SK-N-SH (cell line): ENCODE results near the gene SLC6A17. TPM values are rescaled to one million over a fixed set of nuclear protein-coding genes. Genes with fewer than 3 reads are reported as not detected.

Experiments
- CTCF ChIA-PET: fragments of 300-600, 350-600 bp; formaldehyde crosslinking; extraction: SDS; loops from one replicate; lab custom pipeline; 2021; lab: Yijun Ruan, JAX
- POLR2A ChIA-PET: fragments of 350-600 bp; sonication (Branson Sonifier 250); formaldehyde crosslinking; extraction: SDS; loops from one replicate; lab custom pipeline; 2020; ENCODE audit warnings: antibody characterized with exemption, inconsistent platforms; lab: Yijun Ruan, JAX
- DNase-seq: peaks from one replicate; pipeline ENCODE4 v3.0.0; 2012
- H2AFZ ChIP-seq: fragments of 200-600 bp; sonication (generic); 2 replicates; pipeline ENCODE4 v1.8.1; 2016; ENCODE audit warnings: antibody characterized with exemption, mild to moderate bottlenecking, low read depth
- H3F3A ChIP-seq: fragments of 200-600 bp; sonication (generic); replicated peaks from 2 replicates; pipeline ENCODE3; 2016; ENCODE audit warnings: antibody characterized with exemption, mild to moderate bottlenecking; ENCODE audit not compliant: insufficient read depth
- H3K27ac ChIP-seq, 2 experiments: fragments of 200-500 bp in 1 of 2; fragments of 200-600 bp in 1 of 2; sonication (Bioruptor generic) in 1 of 2; sonication (generic), shearing (Covaris generic) in 1 of 2; 2 replicates each; pipeline versions ENCODE4 v1.5.1 to v1.6.1; 2014 to 2016; ENCODE audit warnings: low read depth in 2 of 2, inconsistent platforms in 1 of 2, low read length in 1 of 2, mild to moderate bottlenecking in 1 of 2, mixed read lengths in 1 of 2
- H3K27me3 ChIP-seq: fragments of 200-600 bp; sonication (generic), shearing (Covaris generic); 2 replicates; pipeline ENCODE4 v1.6.1; 2016; ENCODE audit warnings: mixed run types; ENCODE audit not compliant: insufficient read depth
- H3K36me3 ChIP-seq, 2 experiments: fragments of 200-500 bp in 1 of 2; fragments of 200-600 bp in 1 of 2; sonication (Bioruptor generic) in 1 of 2; sonication (generic) in 1 of 2; replicated peaks in 1 of 2; 2 replicates each; pipeline versions ENCODE3 to v1.5.1; 2014 to 2016; ENCODE audit warnings: low read length in 1 of 2, mild to moderate bottlenecking in 1 of 2; ENCODE audit not compliant: insufficient read depth in 2 of 2, control insufficient read depth in 1 of 2
- H3K4me1 ChIP-seq, 2 experiments: fragments of 200-500 bp in 1 of 2; fragments of 200-600 bp in 1 of 2; sonication (Bioruptor generic) in 1 of 2; sonication (generic), shearing (Covaris generic) in 1 of 2; 2 replicates each; pipeline versions ENCODE4 v1.5.1 to v1.6.1; 2014 to 2016; ENCODE audit warnings: low read depth in 1 of 2, low read length in 1 of 2, mixed run types in 1 of 2; ENCODE audit not compliant: insufficient read depth in 2 of 2, control insufficient read depth in 1 of 2
- H3K4me2 ChIP-seq: fragments of 200-600 bp; sonication (generic), shearing (Covaris generic); 2 replicates; pipeline ENCODE4 v1.6.1; 2017; ENCODE audit warnings: mixed run types
- H3K4me3 ChIP-seq, 2 experiments: fragments of 200-500 bp in 1 of 2; fragments of 200-600 bp in 1 of 2; sonication (Bioruptor generic) in 1 of 2; sonication (generic), shearing (Covaris generic) in 1 of 2; 2 replicates each; pipeline versions ENCODE4 v1.5.1 to v1.8.1; 2014 to 2016; ENCODE audit warnings: low read depth in 2 of 2, inconsistent platforms in 1 of 2, low read length in 1 of 2, mild to moderate bottlenecking in 1 of 2, mixed read lengths in 1 of 2, moderate library complexity in 1 of 2
- H3K79me2 ChIP-seq: fragments of 200-600 bp; sonication (generic); 2 replicates; pipeline ENCODE4 v1.8.1; 2017; ENCODE audit warnings: mild to moderate bottlenecking; ENCODE audit not compliant: insufficient read depth
- H3K9ac ChIP-seq: fragments of 200-600 bp; sonication (generic); 2 replicates; pipeline ENCODE4 v1.6.1; 2017; ENCODE audit warnings: mixed run types
- H3K9me2 ChIP-seq: fragments of 200-600 bp; sonication (generic); 2 replicates; pipeline ENCODE4 v1.6.1; 2017; ENCODE audit warnings: mixed run types
- H3K9me3 ChIP-seq: fragments of 200-600 bp; sonication (generic); 2 replicates; pipeline ENCODE4 v1.6.1; 2017; ENCODE audit warnings: mixed run types, mild to moderate bottlenecking, moderate library complexity
- H4K20me1 ChIP-seq: fragments of 200-600 bp; sonication (generic); 2 replicates; pipeline ENCODE4 v1.6.1; 2017; ENCODE audit warnings: mild to moderate bottlenecking, mixed run types; ENCODE audit not compliant: insufficient read depth
- CHD2 ChIP-seq: fragments of 150-350 bp; IDR thresholded peaks from 2 replicates; pipeline ENCODE4 v1.6.1; 2018; ENCODE audit warnings: low read length; ENCODE audit not compliant: partially characterized antibody
- EP300 ChIP-seq, 2 experiments: IDR thresholded peaks; 2 replicates each; pipeline versions ENCODE4 v1.4.0 to v1.6.1; 2012; ENCODE audit warnings: borderline replicate concordance in 1 of 2, low read depth in 1 of 2, low read length in 1 of 2
- EZH2phosphoT487 ChIP-seq: fragments of 200-600 bp; sonication (generic); IDR thresholded peaks from 2 replicates; pipeline ENCODE4 v1.6.1; 2017; ENCODE audit warnings: low read depth, mixed run types, mild to moderate bottlenecking, antibody characterized with exemption, moderate library complexity, borderline replicate concordance
- FOXJ3 ChIP-seq: sonication (generic); formaldehyde crosslinking; IDR thresholded peaks from 2 replicates; pipeline ENCODE4 v1.5.1; 2020; ENCODE audit warnings: mild to moderate bottlenecking, missing genetic modification reagents
- GABPA ChIP-seq: IDR thresholded peaks from 2 replicates; pipeline ENCODE4 v1.4.0; 2012; ENCODE audit warnings: low read depth, mild to moderate bottlenecking
- JUND ChIP-seq: IDR thresholded peaks from 2 replicates; pipeline ENCODE4 v1.4.0; 2012
- MEF2A ChIP-seq: IDR thresholded peaks from 2 replicates; pipeline ENCODE4 v1.4.0; 2012; ENCODE audit warnings: low read depth, borderline replicate concordance
- MXI1 ChIP-seq: IDR thresholded peaks from 2 replicates; pipeline ENCODE4 v1.6.1; 2012; ENCODE audit warnings: mild to moderate bottlenecking, low read depth, low read length, improper control_type of control experiment
- NRF1 ChIP-seq: IDR thresholded peaks from 2 replicates; pipeline ENCODE4 v1.6.1; 2012; ENCODE audit warnings: low read depth, mild to moderate bottlenecking, low read length
- POLR2AphosphoS5 ChIP-seq: IDR thresholded peaks from 2 replicates; pipeline ENCODE4 v1.6.1; 2012; ENCODE audit warnings: low read depth, low read length
- RAD21 ChIP-seq: IDR thresholded peaks from 2 replicates; pipeline ENCODE4 v1.6.1; 2012; ENCODE audit warnings: mild to moderate bottlenecking, low read length
- RCOR1 ChIP-seq: fragments of 150-350 bp; IDR thresholded peaks from 2 replicates; pipeline ENCODE4 v1.6.1; 2017; ENCODE audit warnings: antibody characterized with exemption, low read length
- RXRA ChIP-seq: IDR thresholded peaks from 2 replicates; pipeline ENCODE4 v1.4.0; 2012; ENCODE audit warnings: low read depth, mild to moderate bottlenecking, borderline replicate concordance
- SIN3A ChIP-seq: IDR thresholded peaks from 2 replicates; pipeline ENCODE4 v1.6.1; 2012; ENCODE audit warnings: low read depth, mild to moderate bottlenecking, low read length, moderate library complexity, borderline replicate concordance
- SMC3 ChIP-seq: IDR thresholded peaks from 2 replicates; pipeline ENCODE4 v1.6.1; 2012; ENCODE audit warnings: low read depth, low read length, improper control_type of control experiment
- TAF1 ChIP-seq: IDR thresholded peaks from 2 replicates; pipeline ENCODE4 v1.6.1; 2012; ENCODE audit warnings: low read depth, mild to moderate bottlenecking, low read length, moderate library complexity, borderline replicate concordance
- TCF12 ChIP-seq: IDR thresholded peaks from 2 replicates; pipeline ENCODE4 v1.4.0; 2012
- TEAD4 ChIP-seq: IDR thresholded peaks from 2 replicates; pipeline ENCODE4 v1.4.0; 2012; ENCODE audit warnings: mild to moderate bottlenecking, borderline replicate concordance; ENCODE audit not compliant: insufficient read depth
- USF2 ChIP-seq: fragments of 150-350 bp; IDR thresholded peaks from 2 replicates; pipeline ENCODE4 v1.6.1; 2017; ENCODE audit warnings: antibody characterized with exemption, low read length, low read depth, borderline replicate concordance
- WGBS: methylation state at CpG from one replicate; pipeline ENCODE4 v1.1.6; 2017; ENCODE audit warnings: low lambda C conversion rate; 5-methylcytosine and 5-hydroxymethylcytosine counted together
- polyA plus RNA-seq, 3 experiments: library from polyadenylated mRNA; depleted of rRNA; stranded (reverse); fragments of >200 nt; gene quantifications; 2 replicates each; pipeline ENCODE4 v1.2.3, GENCODE V29; 2012
- TF ChIP-seq, protein P1 (sequence below): IDR thresholded peaks from 2 replicates; pipeline ENCODE4 v1.4.0; 2012; ENCODE audit warnings: low read depth, borderline replicate concordance
- TF ChIP-seq, protein P2 (sequence below): fragments of 200-600 bp; sonication (generic); IDR thresholded peaks from 2 replicates; pipeline ENCODE4 v1.6.1; 2017; ENCODE audit warnings: antibody characterized with exemption, mild to moderate bottlenecking, moderate library complexity
- TF ChIP-seq, protein P3 (sequence below): IDR thresholded peaks from 2 replicates; pipeline ENCODE4 v1.4.0; 2012; ENCODE audit warnings: low read depth, borderline replicate concordance
- TF ChIP-seq, protein P4 (sequence below): IDR thresholded peaks from 2 replicates; pipeline ENCODE4 v1.4.0; 2012; ENCODE audit warnings: low read depth
- TF ChIP-seq, protein P5 (sequence below): IDR thresholded peaks from 2 replicates; pipeline ENCODE4 v1.6.1; 2012; ENCODE audit warnings: mild to moderate bottlenecking, low read depth, low read length, moderate library complexity

SLC6A17 gene
- polyA plus RNA-seq, 1 of the 3 experiments (the other 2 are of a cell fraction) = 0.67 TPM

DNA sequence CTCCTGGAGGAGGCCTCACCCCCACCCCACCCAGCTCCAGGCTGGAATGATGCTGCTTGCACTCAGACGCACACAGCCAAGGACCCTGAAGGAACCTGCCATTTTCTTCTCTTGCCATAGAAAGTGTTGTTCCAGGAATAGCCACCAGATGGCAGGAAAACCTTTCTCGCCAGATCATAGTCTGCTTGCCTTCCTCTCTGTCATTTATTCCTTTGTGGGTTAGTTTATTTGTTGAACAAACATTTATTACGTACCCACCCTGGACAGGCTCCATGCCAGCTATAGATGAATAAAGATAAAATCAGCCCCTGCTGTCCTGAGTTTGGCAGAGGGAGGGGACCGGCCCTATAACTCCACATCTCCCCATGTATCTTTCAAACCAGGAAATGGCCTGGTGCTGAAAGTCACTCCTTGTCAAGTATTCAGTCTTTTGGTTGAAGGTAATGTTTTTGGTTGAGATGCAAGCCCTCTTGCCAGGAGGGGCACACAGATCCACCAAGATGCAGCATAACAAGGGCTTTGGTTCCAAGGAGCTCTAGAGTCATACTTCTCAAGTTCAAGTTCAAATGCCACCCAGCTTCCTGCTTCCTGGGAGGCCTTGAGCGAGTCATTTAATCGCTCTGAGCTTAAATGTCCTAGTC is 52.8 kb downstream of the SLC6A17 start:
- ChIA-PET CTCF (interaction anchor here (0.6 to 19.1 kb wide), 75 partner anchors 9 to 295 kb away, joined by 3 to 1300 read pairs (median 4); partner anchors contain the start of genes LAMTOR5, RBM15, SLC6A17 and UBL4B), POLR2A (interaction anchor here (0.6 kb wide), 1 partner anchor 144 kb away, joined by 4 read pairs; no protein-coding TSS in a partner anchor)
- Histone ChIP-seq H3K9me2 (no peaks in the 10 kb centered on the region), H3K9me3 (no peaks in the 10 kb centered on the region), H3K9ac (no peak overlapping the region), H3K27me3 (no peaks in the 10 kb centered on the region), H3K4me3 (no peak overlapping the region; a peak in 1 of 4 replicates), H3K79me2 (no peaks in the 10 kb centered on the region), H3K4me1 (peaks cover 0 to 25% of the 10 kb centered on the region in 2 experiments; a peak in 1 of 4 replicates), H3F3A (no peaks in the 10 kb centered on the region), H2AFZ (peak overlapping the region; percentile 36; the same call in 1 of the 2 replicates), H4K20me1 (no peaks in the 10 kb centered on the region), H3K27ac (no peak overlapping the region), H3K36me3 (no peaks in the 10 kb centered on the region), H3K4me2 (peak overlapping the region; percentile 6; the same call in 1 of the 2 replicates)
- WGBS = 35% methylated on average over 6 of the region's 6 CpGs
- peak; percentile 72 for DNase-seq
- TF ChIP-seq, protein P1, sequence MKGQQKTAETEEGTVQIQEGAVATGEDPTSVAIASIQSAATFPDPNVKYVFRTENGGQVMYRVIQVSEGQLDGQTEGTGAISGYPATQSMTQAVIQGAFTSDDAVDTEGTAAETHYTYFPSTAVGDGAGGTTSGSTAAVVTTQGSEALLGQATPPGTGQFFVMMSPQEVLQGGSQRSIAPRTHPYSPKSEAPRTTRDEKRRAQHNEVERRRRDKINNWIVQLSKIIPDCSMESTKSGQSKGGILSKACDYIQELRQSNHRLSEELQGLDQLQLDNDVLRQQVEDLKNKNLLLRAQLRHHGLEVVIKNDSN = no peak
- TF ChIP-seq RCOR1 (no peak), EZH2phosphoT487 (no peak), SIN3A (no peak), TAF1 (no peak), EP300 (IDR thresholded peaks at IDR 0.05; ENCODE audit: borderline replicate concordance in 1 of 2, low read depth in 1 of 2, low read length in 1 of 2) (no peak), TCF12 (no peak), FOXJ3 (CRISPR knock-in tag) (no peak), MXI1 (no peak), TEAD4 (no peak), MEF2A (no peak), NRF1 (no peak), CHD2 (no peak), RAD21 (peak; percentile 89), GABPA (no peak), JUND (no peak), USF2 (no peak), POLR2AphosphoS5 (no peak), RXRA (no peak), SMC3 (peak; percentile 93)
- TF ChIP-seq, protein P2, sequence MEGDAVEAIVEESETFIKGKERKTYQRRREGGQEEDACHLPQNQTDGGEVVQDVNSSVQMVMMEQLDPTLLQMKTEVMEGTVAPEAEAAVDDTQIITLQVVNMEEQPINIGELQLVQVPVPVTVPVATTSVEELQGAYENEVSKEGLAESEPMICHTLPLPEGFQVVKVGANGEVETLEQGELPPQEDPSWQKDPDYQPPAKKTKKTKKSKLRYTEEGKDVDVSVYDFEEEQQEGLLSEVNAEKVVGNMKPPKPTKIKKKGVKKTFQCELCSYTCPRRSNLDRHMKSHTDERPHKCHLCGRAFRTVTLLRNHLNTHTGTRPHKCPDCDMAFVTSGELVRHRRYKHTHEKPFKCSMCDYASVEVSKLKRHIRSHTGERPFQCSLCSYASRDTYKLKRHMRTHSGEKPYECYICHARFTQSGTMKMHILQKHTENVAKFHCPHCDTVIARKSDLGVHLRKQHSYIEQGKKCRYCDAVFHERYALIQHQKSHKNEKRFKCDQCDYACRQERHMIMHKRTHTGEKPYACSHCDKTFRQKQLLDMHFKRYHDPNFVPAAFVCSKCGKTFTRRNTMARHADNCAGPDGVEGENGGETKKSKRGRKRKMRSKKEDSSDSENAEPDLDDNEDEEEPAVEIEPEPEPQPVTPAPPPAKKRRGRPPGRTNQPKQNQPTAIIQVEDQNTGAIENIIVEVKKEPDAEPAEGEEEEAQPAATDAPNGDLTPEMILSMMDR = peak; percentile 84
- TF ChIP-seq, protein P3, sequence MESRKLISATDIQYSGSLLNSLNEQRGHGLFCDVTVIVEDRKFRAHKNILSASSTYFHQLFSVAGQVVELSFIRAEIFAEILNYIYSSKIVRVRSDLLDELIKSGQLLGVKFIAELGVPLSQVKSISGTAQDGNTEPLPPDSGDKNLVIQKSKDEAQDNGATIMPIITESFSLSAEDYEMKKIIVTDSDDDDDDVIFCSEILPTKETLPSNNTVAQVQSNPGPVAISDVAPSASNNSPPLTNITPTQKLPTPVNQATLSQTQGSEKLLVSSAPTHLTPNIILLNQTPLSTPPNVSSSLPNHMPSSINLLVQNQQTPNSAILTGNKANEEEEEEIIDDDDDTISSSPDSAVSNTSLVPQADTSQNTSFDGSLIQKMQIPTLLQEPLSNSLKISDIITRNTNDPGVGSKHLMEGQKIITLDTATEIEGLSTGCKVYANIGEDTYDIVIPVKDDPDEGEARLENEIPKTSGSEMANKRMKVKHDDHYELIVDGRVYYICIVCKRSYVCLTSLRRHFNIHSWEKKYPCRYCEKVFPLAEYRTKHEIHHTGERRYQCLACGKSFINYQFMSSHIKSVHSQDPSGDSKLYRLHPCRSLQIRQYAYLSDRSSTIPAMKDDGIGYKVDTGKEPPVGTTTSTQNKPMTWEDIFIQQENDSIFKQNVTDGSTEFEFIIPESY = no peak
- TF ChIP-seq, protein P4, sequence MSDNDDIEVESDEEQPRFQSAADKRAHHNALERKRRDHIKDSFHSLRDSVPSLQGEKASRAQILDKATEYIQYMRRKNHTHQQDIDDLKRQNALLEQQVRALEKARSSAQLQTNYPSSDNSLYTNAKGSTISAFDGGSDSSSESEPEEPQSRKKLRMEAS = no peak
- TF ChIP-seq, protein P5, sequence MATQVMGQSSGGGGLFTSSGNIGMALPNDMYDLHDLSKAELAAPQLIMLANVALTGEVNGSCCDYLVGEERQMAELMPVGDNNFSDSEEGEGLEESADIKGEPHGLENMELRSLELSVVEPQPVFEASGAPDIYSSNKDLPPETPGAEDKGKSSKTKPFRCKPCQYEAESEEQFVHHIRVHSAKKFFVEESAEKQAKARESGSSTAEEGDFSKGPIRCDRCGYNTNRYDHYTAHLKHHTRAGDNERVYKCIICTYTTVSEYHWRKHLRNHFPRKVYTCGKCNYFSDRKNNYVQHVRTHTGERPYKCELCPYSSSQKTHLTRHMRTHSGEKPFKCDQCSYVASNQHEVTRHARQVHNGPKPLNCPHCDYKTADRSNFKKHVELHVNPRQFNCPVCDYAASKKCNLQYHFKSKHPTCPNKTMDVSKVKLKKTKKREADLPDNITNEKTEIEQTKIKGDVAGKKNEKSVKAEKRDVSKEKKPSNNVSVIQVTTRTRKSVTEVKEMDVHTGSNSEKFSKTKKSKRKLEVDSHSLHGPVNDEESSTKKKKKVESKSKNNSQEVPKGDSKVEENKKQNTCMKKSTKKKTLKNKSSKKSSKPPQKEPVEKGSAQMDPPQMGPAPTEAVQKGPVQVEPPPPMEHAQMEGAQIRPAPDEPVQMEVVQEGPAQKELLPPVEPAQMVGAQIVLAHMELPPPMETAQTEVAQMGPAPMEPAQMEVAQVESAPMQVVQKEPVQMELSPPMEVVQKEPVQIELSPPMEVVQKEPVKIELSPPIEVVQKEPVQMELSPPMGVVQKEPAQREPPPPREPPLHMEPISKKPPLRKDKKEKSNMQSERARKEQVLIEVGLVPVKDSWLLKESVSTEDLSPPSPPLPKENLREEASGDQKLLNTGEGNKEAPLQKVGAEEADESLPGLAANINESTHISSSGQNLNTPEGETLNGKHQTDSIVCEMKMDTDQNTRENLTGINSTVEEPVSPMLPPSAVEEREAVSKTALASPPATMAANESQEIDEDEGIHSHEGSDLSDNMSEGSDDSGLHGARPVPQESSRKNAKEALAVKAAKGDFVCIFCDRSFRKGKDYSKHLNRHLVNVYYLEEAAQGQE = no peak
